A549 (cell line): ENCODE results near the gene RDH12. TPM values are rescaled to one million over a fixed set of nuclear protein-coding genes. Genes with fewer than 3 reads are reported as not detected.
A peak's percentile ranks its signal among the peaks of the same experiment; 100 is the strongest.

Source experiments
- ATAC-seq, 2 experiments: fragments of 200-7000 bp in 1 of 2; fragments of >200 bp in 1 of 2; cut with Nextera tagmentation in 1 of 2; cut with Tn5 transposase in 1 of 2; 3 replicates each; pipeline versions ENCODE4 v1.8.0 to v1.9.1; 2018 to 2020; ENCODE audit warnings: mild to moderate bottlenecking in 1 of 2, moderate library complexity in 1 of 2
- CTCF ChIA-PET: fragments of 300-600 bp; sonication (Branson Sonifier 250); formaldehyde crosslinking; extraction: SDS; loops from one replicate; lab custom pipeline; 2021; ENCODE audit warnings: antibody characterized with exemption, inconsistent platforms; lab: Yijun Ruan, JAX
- POLR2A ChIA-PET: fragments of 350-600 bp; formaldehyde crosslinking; extraction: SDS; loops from one replicate; lab custom pipeline; 2021; ENCODE audit warnings: antibody characterized with exemption, inconsistent platforms; lab: Yijun Ruan, JAX
- DNase-seq, 2 experiments: peaks; one replicate each; pipeline versions ENCODE4 v3.0.0 to v3.0.0-alpha.2; 2011 to 2016; ENCODE audit warnings: low read depth in 1 of 2, low spot score in 1 of 2
- FAIRE-seq: peaks from 2 replicates; lab custom pipeline; 2011; peaks lifted over from hg19 to GRCh38; lab: Jason Lieb, UNC
- H3K27ac ChIP-seq, 2 experiments: fragments of >200 bp; sonication (Bioruptor Twin); formaldehyde crosslinking; 3 replicates each; pipeline ENCODE4 v1.5.1; 2016 to 2017
- H3K4me1 ChIP-seq: fragments of >200 bp; sonication (Bioruptor Twin); formaldehyde crosslinking; 3 replicates; pipeline ENCODE4 v1.6.1; 2016
- H3K4me2 ChIP-seq: fragments of >200 bp; sonication (Bioruptor Twin); formaldehyde crosslinking; 3 replicates; pipeline ENCODE4 v1.6.1; 2016
- H3K4me3 ChIP-seq: fragments of >200 bp; sonication (Bioruptor Twin); formaldehyde crosslinking; 3 replicates; pipeline ENCODE4 v1.5.1; 2016
- H3K9me3 ChIP-seq: fragments of >200 bp; sonication (Bioruptor Twin); formaldehyde crosslinking; 3 replicates; pipeline ENCODE4 v1.6.1; 2016
- BHLHE40 ChIP-seq: IDR thresholded peaks from 2 replicates; pipeline ENCODE4 v1.6.1; 2012; ENCODE audit warnings: low read depth, low read length, inconsistent platforms
- CEBPB ChIP-seq, 2 experiments: fragments of >200 bp in 1 of 2; sonication (Bioruptor Twin) in 1 of 2; formaldehyde crosslinking in 1 of 2; IDR thresholded peaks; 2 replicates each; pipeline ENCODE4 v1.6.1; 2012 to 2016
- CHD4 ChIP-seq: fragments of 200-600 bp; sonication (generic); IDR thresholded peaks from 2 replicates; pipeline ENCODE4 v1.6.1; 2016; ENCODE audit warnings: antibody characterized with exemption, mild to moderate bottlenecking, borderline replicate concordance
- CTCF ChIP-seq: fragments of >200 bp; sonication (Bioruptor Twin); formaldehyde crosslinking; IDR thresholded peaks from 3 replicates; pipeline ENCODE4 v1.5.1; 2016
- EHMT2 ChIP-seq: fragments of 200-600 bp; sonication (generic); IDR thresholded peaks from 2 replicates; pipeline ENCODE4 v1.6.1; 2016; ENCODE audit warnings: antibody characterized with exemption, low read depth, mild to moderate bottlenecking, moderate library complexity
- FOSB ChIP-seq: fragments of 250-450 bp; sonication (Bioruptor Pico); IDR thresholded peaks from 2 replicates; pipeline ENCODE4 v1.5.0; 2020; ENCODE audit warnings: mild to moderate bottlenecking, moderate library complexity
- HDAC2 ChIP-seq: fragments of 200-600 bp; sonication (generic); IDR thresholded peaks from 2 replicates; pipeline ENCODE4 v1.6.1; 2016
- HEYL ChIP-seq: fragments of 250-450 bp; sonication (Bioruptor Pico); IDR thresholded peaks from 2 replicates; pipeline ENCODE4 v1.8.0; 2021; ENCODE audit warnings: mild to moderate bottlenecking, moderate library complexity
- HOXB13 ChIP-seq: fragments of 250-450 bp; sonication (Bioruptor Pico); IDR thresholded peaks from 2 replicates; pipeline ENCODE4 v1.5.0; 2020; ENCODE audit warnings: low read depth, mild to moderate bottlenecking, moderate library complexity
- KDM5A ChIP-seq: fragments of 200-600 bp; sonication (generic); IDR thresholded peaks from 2 replicates; pipeline ENCODE4 v1.6.1; 2016; ENCODE audit warnings: antibody characterized with exemption, mild to moderate bottlenecking
- MAFK ChIP-seq: fragments of 450-650 bp; IDR thresholded peaks from 2 replicates; pipeline ENCODE4 v1.6.1; 2014; ENCODE audit not compliant: partially characterized antibody
- MYC ChIP-seq: IDR thresholded peaks from 2 replicates; pipeline ENCODE4 v1.6.1; 2012; ENCODE audit warnings: mild to moderate bottlenecking, inconsistent platforms, low read length, improper control_type of control experiment, borderline replicate concordance
- NR3C1 ChIP-seq: fragments of >200 bp; sonication (Bioruptor Twin); formaldehyde crosslinking; IDR thresholded peaks from 3 replicates; pipeline ENCODE4 v1.6.1; 2017
- PHF8 ChIP-seq: fragments of 200-600 bp; sonication (generic); IDR thresholded peaks from 2 replicates; pipeline ENCODE4 v1.6.1; 2016; ENCODE audit warnings: low read depth, mild to moderate bottlenecking, antibody characterized with exemption, moderate library complexity, borderline replicate concordance
- POLR2A ChIP-seq: IDR thresholded peaks from 2 replicates; pipeline ENCODE4 v1.6.1; 2012; ENCODE audit warnings: mild to moderate bottlenecking, low read length
- RAD21 ChIP-seq, 2 experiments: fragments of >200 bp in 1 of 2; sonication (Bioruptor Twin) in 1 of 2; formaldehyde crosslinking in 1 of 2; IDR thresholded peaks in 1 of 2; conservative IDR thresholded peaks in 1 of 2; 2 replicates in 1 of 2; 3 replicates in 1 of 2; pipeline ENCODE4 v1.6.1; 2012 to 2018; ENCODE audit warnings: inconsistent platforms in 1 of 2
- RARB ChIP-seq: fragments of 250-450 bp; sonication (Bioruptor Pico); IDR thresholded peaks from 2 replicates; pipeline ENCODE4 v1.8.0; 2021; ENCODE audit warnings: mild to moderate bottlenecking, moderate library complexity
- SMC3 ChIP-seq: fragments of >200 bp; sonication (Bioruptor Twin); formaldehyde crosslinking; IDR thresholded peaks from 3 replicates; pipeline ENCODE4 v1.6.1; 2018; ENCODE audit warnings: inconsistent platforms
- ZFP36 ChIP-seq: fragments of 450-650 bp; IDR thresholded peaks from 2 replicates; pipeline ENCODE4 v1.6.1; 2014; ENCODE audit warnings: borderline replicate concordance; ENCODE audit not compliant: partially characterized antibody
- ZSCAN20 ChIP-seq: fragments of 250-450 bp; sonication (Bioruptor Pico); IDR thresholded peaks from 2 replicates; pipeline ENCODE4 v1.8.0; 2022; ENCODE audit warnings: mild to moderate bottlenecking, moderate library complexity
- WGBS: methylation state at CpG from one replicate; pipeline ENCODE4 v1.1.6; 2017; ENCODE audit errors: missing lambda C conversion rate; 5-methylcytosine and 5-hydroxymethylcytosine counted together
- polyA plus RNA-seq, 4 experiments: library from polyadenylated mRNA; depleted of rRNA in 3 of 4; stranded (reverse); fragments of >200 nt; fragmentation: RNase III in 1 of 4; extraction: RNeasy Plus Mini Kit Qiagen cat#74134 plus additional on column Dnase treatment in 1 of 4; gene quantifications; 2 replicates in 3 of 4; 3 replicates in 1 of 4; pipeline ENCODE4 v1.2.3, GENCODE V29; 2011 to 2017
- TF ChIP-seq, protein P1 (sequence below): fragments of 250-450 bp; sonication (Bioruptor Pico); IDR thresholded peaks from 2 replicates; pipeline ENCODE4 v1.5.0; 2021; ENCODE audit warnings: mild to moderate bottlenecking, moderate library complexity, borderline replicate concordance
- TF ChIP-seq, protein P2 (sequence below): IDR thresholded peaks from 2 replicates; pipeline ENCODE4 v1.6.1; 2012
- TF ChIP-seq, protein P3 (sequence below): IDR thresholded peaks from 2 replicates; pipeline ENCODE4 v1.6.1; 2012
- TF ChIP-seq, protein P4 (sequence below): IDR thresholded peaks from 2 replicates; pipeline ENCODE4 v1.6.1; 2012; ENCODE audit warnings: low read depth, borderline replicate concordance

The RDH12 gene
- polyA plus RNA-seq, 2 of the 4 experiments (the other 2 are of a cell fraction), result 0.12 to 0.14 TPM

DNA sequence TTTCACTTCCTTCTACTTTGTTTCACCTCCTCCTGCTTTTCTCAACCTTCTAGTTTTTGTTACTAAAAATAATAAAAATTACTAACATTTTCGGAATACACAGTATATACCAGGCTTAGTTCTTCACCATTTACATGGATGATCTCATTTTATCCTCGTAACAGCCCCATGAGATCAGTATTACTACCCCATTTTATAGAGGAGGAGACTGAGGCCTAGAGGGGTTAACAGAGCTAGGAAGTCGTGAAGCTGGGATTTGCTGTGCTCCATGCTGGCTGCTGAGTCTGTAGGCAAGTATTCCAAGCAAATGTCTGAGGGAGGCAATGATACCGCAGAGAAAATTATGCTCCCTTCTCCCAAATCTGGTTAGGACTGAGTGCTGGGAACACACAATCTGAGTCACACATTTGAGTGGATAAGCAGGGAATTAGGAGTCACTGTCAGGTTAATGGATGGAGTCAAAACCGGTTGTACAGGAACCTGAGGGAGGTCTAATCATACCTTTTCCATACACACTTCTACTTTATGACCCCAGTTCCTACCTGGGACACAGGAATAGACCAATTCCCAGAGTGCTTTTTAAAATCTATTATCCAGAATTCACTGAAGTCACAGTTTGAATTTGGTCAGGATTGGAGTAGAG is 63.6 kb downstream of the RDH12 start:
- Histone ChIP-seq H3K9me3 (no peaks in the 10 kb centered on the region), H3K4me2 (no peak overlapping the region), H3K4me1 (peaks cover 10% of the 10 kb centered on the region; the same call in 2 of the 3 replicates), H3K4me3 (no peak overlapping the region), H3K27ac (no peak overlapping the region)
- CTCF ChIA-PET, result interaction anchor here (0.7 to 1.8 kb wide), 3 partner anchors 12 to 61 kb away, joined by 3 to 5 read pairs (median 4); no protein-coding TSS in a partner anchor
- TF ChIP-seq HDAC2 (no peak), PHF8 (no peak), RARB (CRISPR knock-in tag) (no peak), SMC3 (no peak), EHMT2 (no peak), HOXB13 (CRISPR knock-in tag) (no peak), CTCF (no peak)
- DNase-seq (no peak), ATAC-seq (no peak), FAIRE-seq (no peak)
- 73% methylated on average over 5 of the region's 5 CpGs for WGBS
- POLR2A ChIA-PET, result no interaction called here

DNA sequence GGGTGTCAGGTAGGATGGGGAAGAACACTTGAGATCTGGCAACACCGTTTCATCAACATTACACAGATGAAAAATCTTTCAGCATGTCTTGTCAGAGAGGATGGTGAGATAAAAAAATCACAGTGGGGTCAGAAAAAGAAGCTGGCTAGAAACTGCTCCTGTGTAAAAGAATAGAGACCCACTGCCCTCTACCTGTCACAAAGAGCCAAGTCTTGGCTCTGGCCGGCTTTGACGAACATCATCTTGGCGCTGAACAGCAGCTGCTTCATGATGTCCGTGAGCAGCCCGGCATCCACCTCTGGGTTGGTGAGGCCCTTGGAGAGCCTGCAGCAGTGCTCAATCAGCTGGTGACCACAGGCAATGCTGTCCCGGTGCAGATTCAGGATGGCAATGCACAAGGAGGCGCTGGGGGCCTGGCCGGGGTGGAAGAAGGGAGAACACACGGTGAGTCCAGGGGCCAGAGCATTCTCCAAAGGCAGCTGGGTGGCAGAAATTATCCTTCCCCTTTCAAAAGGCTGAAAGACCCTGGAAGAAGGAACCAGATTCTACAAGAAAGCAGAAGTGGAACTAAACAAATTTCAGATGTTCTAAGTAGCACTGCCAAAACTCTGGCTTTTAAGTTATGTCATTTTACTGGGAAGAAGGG is 64.5 kb downstream of the RDH12 start:
- peaks cover 10% of the 10 kb centered on the region; the same call in 2 of the 3 replicates for H3K4me1 ChIP-seq
- H3K9me3 ChIP-seq, result no peaks in the 10 kb centered on the region
- no peak overlapping the region for H3K4me3 ChIP-seq
- 90% methylated on average over 10 of the region's 10 CpGs for WGBS
- ChIA-PET POLR2A (no interaction called here), CTCF (interaction anchor here (0.5 to 1.8 kb wide), 8 partner anchors 11 to 751 kb away, joined by 3 to 6 read pairs (median 4); no protein-coding TSS in a partner anchor)
- DNase-seq (peak in 1 of 2 experiments; percentile 12), FAIRE-seq (no peak), ATAC-seq (peak; percentile 51 to 67; a peak in 4 of 6 replicates)
- TF ChIP-seq, protein P1, sequence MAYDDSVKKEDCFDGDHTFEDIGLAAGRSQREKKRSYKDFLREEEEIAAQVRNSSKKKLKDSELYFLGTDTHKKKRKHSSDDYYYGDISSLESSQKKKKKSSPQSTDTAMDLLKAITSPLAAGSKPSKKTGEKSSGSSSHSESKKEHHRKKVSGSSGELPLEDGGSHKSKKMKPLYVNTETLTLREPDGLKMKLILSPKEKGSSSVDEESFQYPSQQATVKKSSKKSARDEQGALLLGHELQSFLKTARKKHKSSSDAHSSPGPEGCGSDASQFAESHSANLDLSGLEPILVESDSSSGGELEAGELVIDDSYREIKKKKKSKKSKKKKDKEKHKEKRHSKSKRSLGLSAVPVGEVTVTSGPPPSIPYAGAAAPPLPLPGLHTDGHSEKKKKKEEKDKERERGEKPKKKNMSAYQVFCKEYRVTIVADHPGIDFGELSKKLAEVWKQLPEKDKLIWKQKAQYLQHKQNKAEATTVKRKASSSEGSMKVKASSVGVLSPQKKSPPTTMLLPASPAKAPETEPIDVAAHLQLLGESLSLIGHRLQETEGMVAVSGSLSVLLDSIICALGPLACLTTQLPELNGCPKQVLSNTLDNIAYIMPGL (CRISPR knock-in tag), result no peak
- TF ChIP-seq ZSCAN20 (CRISPR knock-in tag) (no peak), RAD21 (conservative IDR thresholded peaks at IDR 0.05 in 1 of 2, IDR thresholded peaks at IDR 0.05 in 1 of 2) (peak; percentile 34 to 46; a peak in 3 of 5 replicates), CTCF (peak; percentile 21; the same call in 1 of the 3 replicates)
- no peak overlapping the region for H3K27ac ChIP-seq
- no peak overlapping the region for H3K4me2 ChIP-seq

DNA sequence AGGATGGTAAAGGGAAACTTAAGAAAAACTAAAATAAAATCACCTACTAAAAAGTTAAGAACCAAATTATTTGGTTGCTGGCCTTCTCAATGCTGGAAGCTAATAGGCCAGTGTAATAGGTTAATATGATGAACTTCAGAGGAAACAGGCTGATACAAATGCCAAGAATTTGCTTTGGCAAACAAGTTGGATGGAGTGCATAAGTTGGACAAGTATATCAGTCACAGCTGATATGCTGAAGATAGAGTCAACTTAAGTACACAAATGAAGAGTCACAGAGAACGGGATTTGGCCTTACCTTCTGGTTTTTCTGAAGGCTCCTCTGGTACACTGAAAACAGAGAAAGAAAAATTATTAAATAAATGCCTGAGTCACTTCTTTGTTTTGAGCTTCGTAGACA is 66.5 kb downstream of the RDH12 start:
- no peak for FAIRE-seq
- H3K27ac ChIP-seq, result no peak overlapping the region
- peaks cover 8% of the 10 kb centered on the region; the same call in 2 of the 3 replicates for H3K4me1 ChIP-seq
- ATAC-seq, result no peak
- POLR2A ChIA-PET, result no interaction called here
- no peak for DNase-seq
- CTCF ChIA-PET, result interaction anchor here (0.8 kb wide), 1 partner anchor 8 kb away, joined by 3 read pairs; no protein-coding TSS in a partner anchor
- 76% methylated on average over 2 of the region's 2 CpGs for WGBS
- no peaks in the 10 kb centered on the region for H3K9me3 ChIP-seq
- H3K4me2 ChIP-seq, result no peak overlapping the region
- no peak overlapping the region for H3K4me3 ChIP-seq
- TF ChIP-seq BHLHE40, result no peak
- TF ChIP-seq CEBPB (IDR thresholded peaks at IDR 0.05), result no peak
- TF ChIP-seq MYC, result no peak
- no peak for TF ChIP-seq POLR2A
- no peak for TF ChIP-seq NR3C1
- TF ChIP-seq MAFK, result no peak
- TF ChIP-seq, protein P2, sequence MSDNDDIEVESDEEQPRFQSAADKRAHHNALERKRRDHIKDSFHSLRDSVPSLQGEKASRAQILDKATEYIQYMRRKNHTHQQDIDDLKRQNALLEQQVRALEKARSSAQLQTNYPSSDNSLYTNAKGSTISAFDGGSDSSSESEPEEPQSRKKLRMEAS, result no peak
- no peak for TF ChIP-seq KDM5A
- no peak for TF ChIP-seq RARB (CRISPR knock-in tag)
- TF ChIP-seq, protein P3, sequence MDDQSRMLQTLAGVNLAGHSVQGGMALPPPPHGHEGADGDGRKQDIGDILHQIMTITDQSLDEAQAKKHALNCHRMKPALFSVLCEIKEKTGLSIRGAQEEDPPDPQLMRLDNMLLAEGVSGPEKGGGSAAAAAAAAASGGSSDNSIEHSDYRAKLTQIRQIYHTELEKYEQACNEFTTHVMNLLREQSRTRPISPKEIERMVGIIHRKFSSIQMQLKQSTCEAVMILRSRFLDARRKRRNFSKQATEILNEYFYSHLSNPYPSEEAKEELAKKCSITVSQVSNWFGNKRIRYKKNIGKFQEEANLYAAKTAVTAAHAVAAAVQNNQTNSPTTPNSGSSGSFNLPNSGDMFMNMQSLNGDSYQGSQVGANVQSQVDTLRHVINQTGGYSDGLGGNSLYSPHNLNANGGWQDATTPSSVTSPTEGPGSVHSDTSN, result no peak
- no peak for TF ChIP-seq FOSB (CRISPR knock-in tag)
- no peak for TF ChIP-seq CHD4
- TF ChIP-seq HEYL (CRISPR knock-in tag), result no peak
- no peak for TF ChIP-seq ZFP36
- TF ChIP-seq, protein P4, sequence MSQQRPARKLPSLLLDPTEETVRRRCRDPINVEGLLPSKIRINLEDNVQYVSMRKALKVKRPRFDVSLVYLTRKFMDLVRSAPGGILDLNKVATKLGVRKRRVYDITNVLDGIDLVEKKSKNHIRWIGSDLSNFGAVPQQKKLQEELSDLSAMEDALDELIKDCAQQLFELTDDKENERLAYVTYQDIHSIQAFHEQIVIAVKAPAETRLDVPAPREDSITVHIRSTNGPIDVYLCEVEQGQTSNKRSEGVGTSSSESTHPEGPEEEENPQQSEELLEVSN, result no peak
